HFF-Myc (cell line): Measurements from ENCODE around the gene UBE2K.

ENCODE experiments used
- DNase-seq: peaks from one replicate; pipeline ENCODE4 v3.0.0-alpha.2; 2011; ENCODE audit warnings: low read depth; ENCODE audit errors: extremely low read depth
- H3K4me3 ChIP-seq: replicated peaks from 2 replicates; pipeline ENCODE4 v1.5.1; 2011; ENCODE audit warnings: low read depth, mild to moderate bottlenecking, control low read depth, low read length
- TF ChIP-seq, protein P1 (sequence below): IDR thresholded peaks from 2 replicates; pipeline ENCODE4 v1.5.1; 2012; ENCODE audit warnings: mild to moderate bottlenecking, low read depth, low read length, control low read depth; ENCODE audit errors: missing control alignments

Gene UBE2K

DNA sequence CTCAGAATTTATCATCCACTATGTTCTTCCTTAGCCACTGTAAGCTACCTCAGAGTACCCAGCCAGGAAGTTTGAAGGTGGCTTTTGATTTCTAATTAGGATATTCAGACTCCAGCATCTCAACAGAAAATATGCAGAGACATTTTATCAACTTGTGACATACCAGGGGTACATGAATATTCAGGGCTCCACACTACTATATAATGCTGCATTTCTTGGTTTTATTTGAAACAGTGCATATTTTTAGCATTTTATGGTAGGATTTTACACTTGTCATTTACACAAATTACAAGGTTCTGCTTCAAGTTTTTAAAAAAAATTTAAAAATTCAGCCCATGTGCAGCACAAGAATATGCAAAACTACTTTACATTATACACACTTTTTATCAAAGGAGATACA is 124.7 kb downstream of the UBE2K start:
- no peak for DNase-seq
- TF ChIP-seq, protein P1, sequence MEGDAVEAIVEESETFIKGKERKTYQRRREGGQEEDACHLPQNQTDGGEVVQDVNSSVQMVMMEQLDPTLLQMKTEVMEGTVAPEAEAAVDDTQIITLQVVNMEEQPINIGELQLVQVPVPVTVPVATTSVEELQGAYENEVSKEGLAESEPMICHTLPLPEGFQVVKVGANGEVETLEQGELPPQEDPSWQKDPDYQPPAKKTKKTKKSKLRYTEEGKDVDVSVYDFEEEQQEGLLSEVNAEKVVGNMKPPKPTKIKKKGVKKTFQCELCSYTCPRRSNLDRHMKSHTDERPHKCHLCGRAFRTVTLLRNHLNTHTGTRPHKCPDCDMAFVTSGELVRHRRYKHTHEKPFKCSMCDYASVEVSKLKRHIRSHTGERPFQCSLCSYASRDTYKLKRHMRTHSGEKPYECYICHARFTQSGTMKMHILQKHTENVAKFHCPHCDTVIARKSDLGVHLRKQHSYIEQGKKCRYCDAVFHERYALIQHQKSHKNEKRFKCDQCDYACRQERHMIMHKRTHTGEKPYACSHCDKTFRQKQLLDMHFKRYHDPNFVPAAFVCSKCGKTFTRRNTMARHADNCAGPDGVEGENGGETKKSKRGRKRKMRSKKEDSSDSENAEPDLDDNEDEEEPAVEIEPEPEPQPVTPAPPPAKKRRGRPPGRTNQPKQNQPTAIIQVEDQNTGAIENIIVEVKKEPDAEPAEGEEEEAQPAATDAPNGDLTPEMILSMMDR: no peak
- H3K4me3 ChIP-seq: no peak overlapping the region

DNA sequence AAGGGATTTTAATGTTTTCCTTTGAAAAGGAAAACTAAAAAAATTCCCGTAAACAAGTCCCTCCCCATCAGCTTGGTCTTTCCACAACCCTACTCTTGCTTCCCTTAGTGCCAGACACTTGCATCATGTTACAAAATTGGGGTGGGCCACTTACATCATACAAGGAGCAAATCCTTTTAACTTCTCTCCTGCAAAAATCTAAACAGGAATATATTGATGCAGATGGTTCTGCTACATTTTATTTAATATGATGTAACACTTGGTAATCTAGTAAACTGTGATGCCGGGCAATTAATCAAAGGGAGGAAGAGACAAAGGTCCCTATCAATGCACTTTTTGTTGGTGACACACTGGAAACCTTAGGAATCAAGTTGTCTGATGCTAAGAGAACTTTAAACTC is 125.3 kb downstream of the UBE2K start:
- TF ChIP-seq, protein P1: no peak
- no peak overlapping the region for H3K4me3 ChIP-seq
- DNase-seq: no peak

DNA sequence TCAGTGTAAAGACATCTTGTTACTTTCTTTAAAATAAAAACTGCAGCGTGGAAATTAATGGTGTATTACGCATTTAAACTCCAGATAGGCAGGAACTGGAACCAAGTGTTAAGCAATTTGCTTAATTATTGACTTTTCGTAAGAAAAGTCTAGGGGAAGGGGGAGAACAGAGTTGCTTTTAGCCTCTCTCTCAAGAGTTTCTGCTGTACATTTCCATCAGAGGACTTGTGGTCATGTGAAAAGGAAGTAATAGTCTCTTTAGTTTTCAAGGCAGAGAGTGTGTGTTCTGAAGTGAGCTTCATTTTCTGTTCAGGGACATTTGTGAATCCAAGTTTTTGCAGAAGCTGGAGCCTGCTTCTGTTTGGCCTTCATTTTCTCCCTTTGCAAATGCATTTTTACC is 127.2 kb downstream of the UBE2K start:
- TF ChIP-seq, protein P1: no peak
- no peak overlapping the region for H3K4me3 ChIP-seq
- DNase-seq: no peak

DNA sequence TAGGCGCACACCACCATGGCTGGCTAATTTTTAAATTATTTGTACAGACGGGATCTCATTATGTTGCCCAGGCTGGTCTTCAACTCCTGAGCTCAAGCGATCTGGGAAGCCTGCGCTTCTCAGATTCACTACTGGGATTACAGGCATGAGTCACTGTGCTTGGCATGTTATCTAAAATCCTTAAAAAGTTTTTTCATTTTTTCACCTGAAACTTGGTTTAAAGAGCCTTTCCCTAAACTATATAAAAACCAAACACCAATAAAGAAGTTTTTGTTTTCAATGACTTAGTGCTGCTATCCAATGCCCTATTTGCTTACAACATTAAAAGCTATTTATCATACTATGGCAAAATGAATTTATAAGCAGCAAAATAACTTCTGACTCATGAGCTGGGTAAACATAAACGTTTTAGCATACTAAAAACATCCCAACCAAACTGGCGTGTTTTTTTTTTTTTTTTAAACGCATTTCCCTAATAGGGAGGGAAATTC is 127.8 kb downstream of the UBE2K start:
- H3K4me3 ChIP-seq: no peak overlapping the region
- no peak for DNase-seq
- TF ChIP-seq, protein P1: no peak
